ENCODE data around the gene METTL25B.

GRCh38 chr1:156749419-156750118, 21.3 kb downstream of the METTL25B start:
- TF ChIP-seq POLR2AphosphoS5 (IDR thresholded peaks at IDR 0.05), result peak in 2 of 3 donors; percentile 61 to 66
- peak; percentile 45 for TF ChIP-seq POLR2A (IDR thresholded peaks at IDR 0.05)
- TF ChIP-seq, protein P1, sequence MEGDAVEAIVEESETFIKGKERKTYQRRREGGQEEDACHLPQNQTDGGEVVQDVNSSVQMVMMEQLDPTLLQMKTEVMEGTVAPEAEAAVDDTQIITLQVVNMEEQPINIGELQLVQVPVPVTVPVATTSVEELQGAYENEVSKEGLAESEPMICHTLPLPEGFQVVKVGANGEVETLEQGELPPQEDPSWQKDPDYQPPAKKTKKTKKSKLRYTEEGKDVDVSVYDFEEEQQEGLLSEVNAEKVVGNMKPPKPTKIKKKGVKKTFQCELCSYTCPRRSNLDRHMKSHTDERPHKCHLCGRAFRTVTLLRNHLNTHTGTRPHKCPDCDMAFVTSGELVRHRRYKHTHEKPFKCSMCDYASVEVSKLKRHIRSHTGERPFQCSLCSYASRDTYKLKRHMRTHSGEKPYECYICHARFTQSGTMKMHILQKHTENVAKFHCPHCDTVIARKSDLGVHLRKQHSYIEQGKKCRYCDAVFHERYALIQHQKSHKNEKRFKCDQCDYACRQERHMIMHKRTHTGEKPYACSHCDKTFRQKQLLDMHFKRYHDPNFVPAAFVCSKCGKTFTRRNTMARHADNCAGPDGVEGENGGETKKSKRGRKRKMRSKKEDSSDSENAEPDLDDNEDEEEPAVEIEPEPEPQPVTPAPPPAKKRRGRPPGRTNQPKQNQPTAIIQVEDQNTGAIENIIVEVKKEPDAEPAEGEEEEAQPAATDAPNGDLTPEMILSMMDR (IDR thresholded peaks at IDR 0.05), result peak in 3 of 5 experiments; percentile 17 to 73 (median 46)
- TF ChIP-seq EP300 (IDR thresholded peaks at IDR 0.05; ENCODE audit: low read depth), result no peak

Measured in transverse colon (tissue), 4 donors.